Measurements from ENCODE around the gene SSH3. TPM values are rescaled to one million over a fixed set of nuclear protein-coding genes. Genes with fewer than 3 reads are reported as not detected.

Gene SSH3
- total RNA-seq, 6 experiments from 2014 or later, result 10.9 to 17.9 (median 14.5) TPM

DNA sequence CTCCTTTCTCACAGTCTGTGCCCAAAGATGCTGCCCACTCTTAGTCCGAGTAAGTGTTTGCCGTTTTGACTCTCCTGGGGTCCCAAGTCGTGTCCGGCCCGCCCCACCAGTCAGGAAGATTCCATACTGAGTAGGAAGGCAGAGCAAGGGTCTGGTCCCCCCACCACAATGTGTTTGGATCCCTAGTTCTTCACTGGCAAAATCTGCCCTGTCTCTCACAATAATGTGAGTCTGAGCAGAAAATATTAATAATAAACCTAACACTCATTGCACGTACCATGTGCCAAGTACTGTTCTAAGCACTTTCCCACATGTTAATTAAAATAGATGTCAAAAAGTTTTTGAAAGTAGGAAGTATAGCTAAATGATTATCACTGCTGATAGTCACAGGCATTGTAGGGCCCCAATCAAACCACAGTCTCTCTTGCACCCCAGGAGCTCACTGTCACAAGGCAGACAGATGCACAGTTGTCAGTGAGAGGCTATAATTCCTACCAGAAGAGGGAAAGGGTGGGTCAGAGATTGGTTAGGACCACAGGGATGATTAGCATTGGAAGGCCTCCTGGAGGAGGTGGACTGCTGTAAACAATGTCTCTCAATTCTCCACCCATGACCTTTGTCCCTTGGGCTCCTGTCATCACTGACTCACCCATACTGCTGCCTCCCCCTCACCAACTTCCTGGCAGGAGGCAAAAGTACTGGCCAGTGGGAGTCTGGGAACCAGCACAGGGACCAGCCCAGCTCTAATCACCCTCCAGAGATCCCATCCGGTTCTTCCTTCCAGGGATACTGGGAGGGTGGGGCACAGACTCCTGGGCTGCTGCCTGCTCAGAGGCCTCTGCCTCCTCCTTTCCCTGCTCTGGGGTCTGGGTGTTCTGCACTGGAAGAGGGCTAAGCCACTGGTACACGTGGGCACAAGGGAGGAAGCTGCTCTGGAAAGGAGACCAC, 51.0 kb downstream of the SSH3 start:
- H3K36me3 ChIP-seq, result no peaks in the 10 kb centered on the region
- TF ChIP-seq POLR2A (IDR thresholded peaks at IDR 0.05), result peak; percentile 84
- TF ChIP-seq, protein P1, sequence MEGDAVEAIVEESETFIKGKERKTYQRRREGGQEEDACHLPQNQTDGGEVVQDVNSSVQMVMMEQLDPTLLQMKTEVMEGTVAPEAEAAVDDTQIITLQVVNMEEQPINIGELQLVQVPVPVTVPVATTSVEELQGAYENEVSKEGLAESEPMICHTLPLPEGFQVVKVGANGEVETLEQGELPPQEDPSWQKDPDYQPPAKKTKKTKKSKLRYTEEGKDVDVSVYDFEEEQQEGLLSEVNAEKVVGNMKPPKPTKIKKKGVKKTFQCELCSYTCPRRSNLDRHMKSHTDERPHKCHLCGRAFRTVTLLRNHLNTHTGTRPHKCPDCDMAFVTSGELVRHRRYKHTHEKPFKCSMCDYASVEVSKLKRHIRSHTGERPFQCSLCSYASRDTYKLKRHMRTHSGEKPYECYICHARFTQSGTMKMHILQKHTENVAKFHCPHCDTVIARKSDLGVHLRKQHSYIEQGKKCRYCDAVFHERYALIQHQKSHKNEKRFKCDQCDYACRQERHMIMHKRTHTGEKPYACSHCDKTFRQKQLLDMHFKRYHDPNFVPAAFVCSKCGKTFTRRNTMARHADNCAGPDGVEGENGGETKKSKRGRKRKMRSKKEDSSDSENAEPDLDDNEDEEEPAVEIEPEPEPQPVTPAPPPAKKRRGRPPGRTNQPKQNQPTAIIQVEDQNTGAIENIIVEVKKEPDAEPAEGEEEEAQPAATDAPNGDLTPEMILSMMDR (IDR thresholded peaks at IDR 0.05), result no peak
- H3K27ac ChIP-seq, result peak overlapping the region; percentile 97 to 99 (median 98)
- intact Hi-C loops (cut with DNase I), result no loop called here
- peak; percentile 80 to 85 (median 85) for DNase-seq
- H3K4me1 ChIP-seq, result peaks cover 2 to 40% (median 21%) of the 10 kb centered on the region in 4 donors
- peak overlapping the region; percentile 79 to 95 (median 82) for H3K4me3 ChIP-seq
- WGBS (ENCODE audit: insufficient coverage, low coverage, low lambda C conversion rate, missing lambda C conversion rate), result 4% methylated on average over 7 of the region's 8 CpGs
- ATAC-seq, result peak; percentile 47 to 70 (median 66)
- no peaks in the 10 kb centered on the region for H3K9me3 ChIP-seq
- no peaks in the 10 kb centered on the region for H3K27me3 ChIP-seq

DNA sequence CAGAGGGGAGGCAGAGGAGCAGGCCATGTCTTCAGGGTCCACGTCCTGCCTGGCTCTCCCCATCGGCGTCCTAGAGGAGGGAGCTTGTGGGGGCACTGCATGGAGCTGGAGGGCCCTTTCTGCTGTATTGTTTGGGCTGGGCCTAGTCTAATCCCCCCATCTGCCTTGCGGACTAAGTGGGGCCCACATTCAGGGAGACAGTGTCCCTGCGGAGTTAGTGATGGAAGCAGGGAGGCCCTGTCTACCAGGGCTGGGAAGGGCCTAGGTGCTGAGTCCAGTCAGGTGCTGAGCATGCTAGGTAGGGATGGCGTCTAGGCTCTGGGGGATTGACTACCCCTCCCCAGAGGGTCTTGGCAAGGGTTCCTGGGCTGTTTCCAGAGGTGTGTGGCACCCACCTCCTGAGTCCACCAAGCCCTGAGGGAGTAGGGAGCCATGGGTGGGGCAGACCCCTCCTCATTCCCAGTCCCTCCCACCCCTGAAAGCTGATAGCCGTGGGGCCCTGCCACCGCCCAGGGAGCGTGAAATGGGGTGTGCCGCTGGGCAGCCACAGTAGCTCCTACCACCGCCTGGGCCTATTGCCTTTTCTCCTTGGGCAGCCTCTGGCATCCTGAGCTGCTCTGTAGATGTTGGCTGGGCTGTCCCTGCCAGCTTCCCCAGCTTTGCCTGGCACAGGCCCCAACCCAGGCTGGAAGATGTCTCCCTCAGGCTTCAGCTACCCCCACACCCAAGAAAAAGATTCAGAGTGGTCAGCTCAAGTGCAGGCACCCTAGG, 51.9 kb downstream of the SSH3 start:
- Histone ChIP-seq H3K36me3 (no peaks in the 10 kb centered on the region), H3K4me3 (no peak overlapping the region), H3K9me3 (no peaks in the 10 kb centered on the region), H3K27me3 (no peaks in the 10 kb centered on the region), H3K27ac (peak overlapping the region; percentile 97 to 99 (median 98)), H3K4me1 (peaks cover 2 to 40% (median 21%) of the 10 kb centered on the region in 4 donors)
- no peak for DNase-seq
- no peak for ATAC-seq
- WGBS (ENCODE audit: insufficient coverage, low coverage, low lambda C conversion rate, missing lambda C conversion rate), result no CpG with 5 or more reads among the region's 11 CpGs
- TF ChIP-seq, protein P1 (IDR thresholded peaks at IDR 0.05), result no peak
- TF ChIP-seq POLR2A (IDR thresholded peaks at IDR 0.05), result no peak
- intact Hi-C loops (cut with DNase I), result no loop called here

DNA sequence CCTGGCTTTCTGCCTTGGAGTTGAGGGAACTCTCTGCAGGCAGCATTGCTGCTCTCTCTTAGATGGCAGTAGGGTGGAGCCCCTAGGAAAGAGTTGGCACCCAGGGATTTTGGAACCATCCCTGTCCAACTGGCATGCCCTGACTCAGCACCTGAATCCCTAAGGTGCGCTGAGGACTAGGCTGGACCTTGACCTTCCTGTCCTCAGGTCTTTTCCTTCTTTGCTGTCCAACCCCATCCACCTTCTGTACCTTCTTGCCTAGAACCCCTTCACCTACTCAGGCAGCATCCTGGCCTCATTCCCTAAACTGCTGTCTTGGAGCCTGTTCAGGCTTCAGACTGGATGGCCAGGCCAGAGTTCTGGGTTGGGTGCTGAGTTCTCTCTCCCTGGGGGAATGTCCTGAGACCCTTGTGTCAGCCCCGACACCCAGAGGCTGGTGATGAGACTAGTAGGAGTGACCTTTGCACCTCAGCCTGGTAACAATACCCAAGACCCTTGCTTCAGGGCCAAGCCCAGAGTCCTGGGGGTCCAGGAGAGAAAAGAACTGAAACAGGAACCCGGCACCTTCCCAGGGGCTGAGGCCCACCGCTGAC, 52.6 kb downstream of the SSH3 start:
- Histone ChIP-seq H3K27me3 (no peaks in the 10 kb centered on the region), H3K27ac (peak overlapping the region; percentile 97 to 99 (median 98)), H3K4me1 (peaks cover 2 to 39% (median 21%) of the 10 kb centered on the region in 4 donors), H3K36me3 (no peaks in the 10 kb centered on the region), H3K9me3 (no peaks in the 10 kb centered on the region), H3K4me3 (no peak overlapping the region)
- WGBS (ENCODE audit: insufficient coverage, low coverage, low lambda C conversion rate, missing lambda C conversion rate), result 38% methylated on average over 1 of the region's 4 CpGs
- no peak for ATAC-seq
- intact Hi-C loops (cut with DNase I), result no loop called here
- no peak for TF ChIP-seq POLR2A (IDR thresholded peaks at IDR 0.05)
- TF ChIP-seq, protein P1 (IDR thresholded peaks at IDR 0.05), result no peak
- no peak for DNase-seq

DNA sequence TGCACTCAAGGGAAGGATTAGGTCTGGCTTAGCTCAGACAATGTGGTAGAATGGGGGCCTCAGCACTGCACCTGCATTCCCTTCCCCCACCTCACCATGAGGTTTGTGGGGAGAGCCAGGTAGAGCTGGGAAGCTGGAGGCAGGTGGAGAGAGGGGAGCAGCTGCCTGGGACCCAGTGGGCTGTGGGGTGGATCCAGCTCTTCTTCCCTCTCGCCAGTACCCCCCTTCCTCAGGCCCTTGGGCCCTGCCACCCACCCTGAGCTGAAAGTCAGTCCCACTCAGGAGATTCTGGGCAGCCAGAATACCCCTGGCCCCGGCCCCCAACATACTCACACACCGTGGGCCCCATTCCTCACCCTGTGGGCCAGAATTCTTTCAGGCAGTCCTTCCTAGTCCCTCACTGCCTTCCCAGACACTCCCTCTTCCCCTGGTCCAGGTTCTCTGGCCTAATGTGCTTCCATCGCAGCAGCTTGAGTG, 53.1 kb downstream of the SSH3 start:
- 17% methylated on average over 2 of the region's 4 CpGs for WGBS (ENCODE audit: insufficient coverage, low coverage, low lambda C conversion rate, missing lambda C conversion rate)
- Histone ChIP-seq H3K4me1 (peaks cover under 1 to 33% (median 18%) of the 10 kb centered on the region in 4 donors), H3K36me3 (no peaks in the 10 kb centered on the region), H3K9me3 (no peaks in the 10 kb centered on the region), H3K27ac (peak overlapping the region in 2 of 3 donors; percentile 97 to 98), H3K27me3 (no peaks in the 10 kb centered on the region), H3K4me3 (no peak overlapping the region)
- no peak for DNase-seq
- no peak for ATAC-seq
- intact Hi-C loops (cut with DNase I), result no loop called here
- TF ChIP-seq, protein P1 (IDR thresholded peaks at IDR 0.05), result no peak
- no peak for TF ChIP-seq POLR2A (IDR thresholded peaks at IDR 0.05)
